ENCODE data around the gene B4GALNT4. TPM values are rescaled to one million over a fixed set of nuclear protein-coding genes. Genes with fewer than 3 reads are reported as not detected.

The B4GALNT4 gene
- total RNA-seq, 4 donors from 2014 or later = not detected

DNA sequence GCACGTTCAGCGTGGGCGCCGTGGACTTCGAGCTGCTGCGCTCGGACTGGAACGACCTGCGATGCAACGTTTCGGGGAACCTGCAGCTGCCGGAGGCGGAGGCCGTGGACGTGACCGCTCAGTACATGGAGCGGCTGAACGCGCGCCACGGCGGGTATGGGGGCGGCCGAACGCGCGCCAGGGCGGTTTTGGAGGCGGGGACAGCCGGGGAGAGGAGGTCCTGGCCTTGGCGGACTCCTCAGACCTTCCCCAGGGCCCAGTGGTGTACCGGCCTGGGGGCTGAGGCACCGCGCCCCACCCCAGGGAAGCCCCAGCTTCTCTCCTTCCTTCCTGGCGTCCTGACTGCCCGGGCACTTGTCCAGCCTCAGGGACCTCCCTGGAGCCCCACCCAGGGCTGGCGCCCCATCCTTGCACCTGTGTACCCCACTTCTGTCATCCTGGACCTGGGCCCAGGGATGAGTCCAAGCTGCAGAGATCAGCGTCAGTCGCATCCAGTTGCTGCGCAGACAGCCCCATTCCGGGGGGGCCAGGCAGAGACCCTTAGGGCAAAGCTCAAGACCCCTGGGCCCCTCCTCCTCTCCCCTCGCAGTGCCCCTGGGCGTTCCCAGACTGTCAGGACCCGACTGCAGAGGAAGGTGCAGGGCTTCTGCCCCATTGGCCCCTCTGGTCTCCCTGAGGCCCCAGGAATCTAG is 8.0 kb downstream of the B4GALNT4 start:
- in situ Hi-C loops (cut with MboI; ENCODE audit: low sequenced_read_pairs in 4 of 4) = no loop called here
- Histone ChIP-seq H3K4me1 (no peaks in the 10 kb centered on the region), H3K9me3 (no peaks in the 10 kb centered on the region), H3K4me3 (no peak overlapping the region), H3K27ac (no peak overlapping the region), H3K27me3 (peaks cover 0 to 20% (median 3%) of the 10 kb centered on the region in 3 donors), H3K36me3 (no peaks in the 10 kb centered on the region)
- intact Hi-C loops (cut with DNase I; ENCODE audit: low total_unique reads) = no loop called here
- DNase-seq (no peak), ATAC-seq (no peak)
- TF ChIP-seq, protein P1, sequence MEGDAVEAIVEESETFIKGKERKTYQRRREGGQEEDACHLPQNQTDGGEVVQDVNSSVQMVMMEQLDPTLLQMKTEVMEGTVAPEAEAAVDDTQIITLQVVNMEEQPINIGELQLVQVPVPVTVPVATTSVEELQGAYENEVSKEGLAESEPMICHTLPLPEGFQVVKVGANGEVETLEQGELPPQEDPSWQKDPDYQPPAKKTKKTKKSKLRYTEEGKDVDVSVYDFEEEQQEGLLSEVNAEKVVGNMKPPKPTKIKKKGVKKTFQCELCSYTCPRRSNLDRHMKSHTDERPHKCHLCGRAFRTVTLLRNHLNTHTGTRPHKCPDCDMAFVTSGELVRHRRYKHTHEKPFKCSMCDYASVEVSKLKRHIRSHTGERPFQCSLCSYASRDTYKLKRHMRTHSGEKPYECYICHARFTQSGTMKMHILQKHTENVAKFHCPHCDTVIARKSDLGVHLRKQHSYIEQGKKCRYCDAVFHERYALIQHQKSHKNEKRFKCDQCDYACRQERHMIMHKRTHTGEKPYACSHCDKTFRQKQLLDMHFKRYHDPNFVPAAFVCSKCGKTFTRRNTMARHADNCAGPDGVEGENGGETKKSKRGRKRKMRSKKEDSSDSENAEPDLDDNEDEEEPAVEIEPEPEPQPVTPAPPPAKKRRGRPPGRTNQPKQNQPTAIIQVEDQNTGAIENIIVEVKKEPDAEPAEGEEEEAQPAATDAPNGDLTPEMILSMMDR (IDR thresholded peaks at IDR 0.05 in 4 of 5, conservative IDR thresholded peaks at IDR 0.05 in 1 of 5) = no peak
- TF ChIP-seq POLR2A (IDR thresholded peaks at IDR 0.05) = no peak

DNA sequence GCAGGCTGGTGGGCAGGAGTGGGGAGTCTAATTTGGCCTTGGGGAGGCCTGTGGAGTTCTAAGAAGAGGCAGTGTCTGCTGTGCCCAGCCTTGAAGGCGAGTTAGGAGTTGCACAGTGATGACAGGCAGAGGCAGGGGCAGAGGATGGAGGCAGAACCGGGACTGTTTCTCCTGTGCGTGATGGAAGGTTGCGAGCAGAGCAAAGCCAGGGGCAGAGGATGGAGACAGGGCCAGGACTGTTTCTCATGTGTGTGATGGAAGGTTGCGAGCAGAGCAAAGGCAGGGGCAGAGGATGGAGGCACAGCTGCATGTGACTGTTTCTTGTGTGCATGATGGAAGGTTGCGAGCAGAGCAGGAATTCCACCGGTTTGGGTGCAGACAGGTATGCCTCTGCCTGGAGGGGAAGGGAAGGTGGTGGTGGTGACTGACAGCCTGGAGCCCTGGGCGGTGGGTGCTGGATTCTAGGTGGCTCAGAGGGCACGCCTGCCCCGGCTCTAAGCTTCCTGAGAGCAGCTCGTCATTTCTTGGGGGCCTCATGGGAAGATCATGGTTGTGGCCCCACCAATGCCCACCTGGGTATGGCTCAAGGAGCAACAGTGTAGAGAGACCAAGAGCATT is 8.7 kb downstream of the B4GALNT4 start:
- intact Hi-C loops (cut with DNase I; ENCODE audit: low total_unique reads) = no loop called here
- TF ChIP-seq POLR2A (IDR thresholded peaks at IDR 0.05) = no peak
- TF ChIP-seq, protein P1 (IDR thresholded peaks at IDR 0.05 in 4 of 5, conservative IDR thresholded peaks at IDR 0.05 in 1 of 5) = no peak
- ATAC-seq = no peak
- Histone ChIP-seq H3K4me3 (no peak overlapping the region), H3K27me3 (peaks cover 0 to 20% (median 3%) of the 10 kb centered on the region in 3 donors), H3K4me1 (no peaks in the 10 kb centered on the region), H3K36me3 (no peaks in the 10 kb centered on the region), H3K27ac (no peak overlapping the region), H3K9me3 (no peaks in the 10 kb centered on the region)
- in situ Hi-C loops (cut with MboI; ENCODE audit: low sequenced_read_pairs in 4 of 4) = no loop called here
- DNase-seq = no peak

DNA sequence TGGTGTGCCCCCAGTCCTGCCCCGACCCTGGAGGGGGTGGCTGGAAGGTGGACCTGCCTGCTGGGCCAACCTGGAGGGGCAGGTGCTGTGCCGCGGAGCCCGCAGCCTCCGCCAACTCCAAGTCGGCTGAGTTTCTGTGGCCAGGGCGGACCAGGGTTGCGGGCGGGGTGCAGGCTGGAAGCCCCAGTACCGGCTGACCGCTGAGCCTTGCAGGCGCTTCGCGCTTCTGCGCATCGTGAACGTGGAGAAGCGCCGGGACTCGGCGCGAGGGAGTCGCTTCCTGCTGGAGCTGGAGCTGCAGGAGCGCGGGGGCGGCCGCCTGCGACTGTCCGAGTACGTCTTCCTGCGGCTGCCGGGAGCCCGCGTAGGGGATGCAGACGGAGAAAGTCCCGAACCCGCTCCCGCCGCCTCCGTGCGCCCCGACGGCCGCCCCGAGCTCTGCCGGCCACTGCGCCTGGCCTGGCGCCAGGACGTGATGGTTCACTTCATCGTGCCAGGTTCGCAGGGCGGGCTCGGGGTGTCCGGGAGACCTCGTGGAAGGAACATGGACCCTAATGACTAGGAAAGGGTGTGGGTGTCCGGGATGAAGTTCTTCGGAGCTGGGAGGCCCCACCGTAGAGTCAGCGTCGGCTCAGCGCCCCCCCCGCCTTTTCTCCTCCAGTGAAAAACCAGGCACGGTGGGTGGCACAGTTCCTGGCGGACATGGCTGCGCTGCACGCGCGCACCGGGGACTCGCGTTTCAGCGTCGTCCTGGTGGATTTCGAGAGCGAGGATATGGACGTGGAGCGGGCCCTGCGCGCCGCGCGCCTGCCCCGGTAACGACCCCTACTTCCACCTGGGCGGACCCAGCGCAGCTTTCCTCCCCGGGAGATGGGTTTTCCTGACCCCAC is 10.2 kb downstream of the B4GALNT4 start:
- H3K4me1 ChIP-seq = no peaks in the 10 kb centered on the region
- ATAC-seq (no peak), DNase-seq (no peak)
- H3K4me3 ChIP-seq = no peak overlapping the region
- TF ChIP-seq, protein P1 (IDR thresholded peaks at IDR 0.05 in 4 of 5, conservative IDR thresholded peaks at IDR 0.05 in 1 of 5) = no peak
- no peak for TF ChIP-seq POLR2A (IDR thresholded peaks at IDR 0.05)
- H3K27me3 ChIP-seq = peaks cover 0 to 20% (median 3%) of the 10 kb centered on the region in 3 donors
- intact Hi-C loops (cut with DNase I; ENCODE audit: low total_unique reads) (no loop called here), in situ Hi-C loops (cut with MboI; ENCODE audit: low sequenced_read_pairs in 4 of 4) (no loop called here)
- no peaks in the 10 kb centered on the region for H3K9me3 ChIP-seq
- H3K27ac ChIP-seq = no peak overlapping the region
- H3K36me3 ChIP-seq = no peaks in the 10 kb centered on the region

DNA sequence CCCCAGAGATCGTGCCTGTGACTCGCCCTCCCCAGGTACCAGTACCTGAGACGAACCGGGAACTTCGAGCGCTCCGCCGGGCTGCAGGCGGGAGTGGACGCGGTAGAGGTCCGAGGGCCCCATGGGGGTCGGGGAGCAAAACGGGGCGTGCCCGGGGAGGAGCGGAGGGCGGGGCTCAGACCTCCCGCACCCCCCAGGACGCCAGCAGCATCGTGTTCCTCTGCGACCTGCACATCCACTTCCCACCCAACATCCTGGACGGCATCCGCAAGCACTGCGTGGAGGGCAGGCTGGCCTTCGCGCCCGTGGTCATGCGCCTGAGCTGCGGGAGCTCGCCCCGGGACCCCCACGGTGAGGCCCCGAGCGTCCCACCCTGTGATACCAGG is 10.8 kb downstream of the B4GALNT4 start:
- Histone ChIP-seq H3K4me1 (no peaks in the 10 kb centered on the region), H3K27ac (no peak overlapping the region), H3K36me3 (no peaks in the 10 kb centered on the region), H3K27me3 (peaks cover 0 to 20% (median 3%) of the 10 kb centered on the region in 3 donors), H3K4me3 (no peak overlapping the region), H3K9me3 (no peaks in the 10 kb centered on the region)
- TF ChIP-seq, protein P1 (IDR thresholded peaks at IDR 0.05 in 4 of 5, conservative IDR thresholded peaks at IDR 0.05 in 1 of 5) = no peak
- no peak for TF ChIP-seq POLR2A (IDR thresholded peaks at IDR 0.05)
- in situ Hi-C loops (cut with MboI; ENCODE audit: low sequenced_read_pairs in 4 of 4) = no loop called here
- intact Hi-C loops (cut with DNase I; ENCODE audit: low total_unique reads) = no loop called here
- ATAC-seq = no peak
- no peak for DNase-seq

Data from gastrocnemius medialis (tissue), 4 donors.